ENCODE results near the gene GDF2.

Gene GDF2
- 0 reads per million in 2 experiments for total RNA-seq

- no peak for DNase-seq (ENCODE audit: low read depth)
Observed at GRCh38 chr10:47322300-47323061, at the start of gene GDF2. TSS of gene GDF2 (plus strand) at chr10:47322454. CDS start at chr10:47322669, 215 bp downstream.

- no peak for DNase-seq (ENCODE audit: low read depth)
Observed at GRCh38 chr10:47276071-47276470, 46.2 kb upstream of the GDF2 start.

GRCh38 chr10:47276576-47277351 lies 45.5 kb upstream of the GDF2 start:
- no peak for DNase-seq (ENCODE audit: low read depth)

GRCh38 chr10:47277352-47278151 lies 44.7 kb upstream of the GDF2 start:
- DNase-seq (ENCODE audit: low read depth) = peak; percentile 19

- no peak for DNase-seq (ENCODE audit: low read depth)
Observed at GRCh38 chr10:47278152-47278473, 44.1 kb upstream of the GDF2 start.

GRCh38 chr10:47278720-47279119 lies 43.5 kb upstream of the GDF2 start:
- DNase-seq (ENCODE audit: low read depth) = no peak

- DNase-seq (ENCODE audit: low read depth) = no peak
Observed at GRCh38 chr10:47279276-47279675, 43.0 kb upstream of the GDF2 start.

- no peak for DNase-seq (ENCODE audit: low read depth)
Observed at GRCh38 chr10:47282005-47282656, 40.1 kb upstream of the GDF2 start.

GRCh38 chr10:47282657-47283018 lies 39.6 kb upstream of the GDF2 start:
- no peak for DNase-seq (ENCODE audit: low read depth)

GRCh38 chr10:47283101-47283630 lies 39.1 kb upstream of the GDF2 start:
- no peak for DNase-seq (ENCODE audit: low read depth)

GRCh38 chr10:47283848-47284247 lies 38.4 kb upstream of the GDF2 start:
- no peak for DNase-seq (ENCODE audit: low read depth)

GRCh38 chr10:47285381-47286115 lies 36.7 kb upstream of the GDF2 start:
- no peak for DNase-seq (ENCODE audit: low read depth)

- DNase-seq (ENCODE audit: low read depth) = no peak
Observed at GRCh38 chr10:47286116-47286505, 36.1 kb upstream of the GDF2 start.

GRCh38 chr10:47286591-47287315 lies 35.5 kb upstream of the GDF2 start:
- no peak for DNase-seq (ENCODE audit: low read depth)

- DNase-seq (ENCODE audit: low read depth) = no peak
Observed at GRCh38 chr10:47287365-47287802, 34.9 kb upstream of the GDF2 start.

GRCh38 chr10:47287805-47288204 lies 34.4 kb upstream of the GDF2 start:
- DNase-seq (ENCODE audit: low read depth) = no peak

GRCh38 chr10:47288236-47288635 lies 34.0 kb upstream of the GDF2 start:
- DNase-seq (ENCODE audit: low read depth) = no peak

GRCh38 chr10:47288916-47289495 lies 33.2 kb upstream of the GDF2 start:
- no peak for DNase-seq (ENCODE audit: low read depth)

GRCh38 chr10:47289921-47290320 lies 32.3 kb upstream of the GDF2 start:
- DNase-seq (ENCODE audit: low read depth) = no peak

GRCh38 chr10:47290338-47290737 lies 31.9 kb upstream of the GDF2 start:
- DNase-seq (ENCODE audit: low read depth) = no peak

All from T follicular helper cell (primary cell).